M059J (cell line): ENCODE results near the gene FOXD3. TPM values are rescaled to one million over a fixed set of nuclear protein-coding genes. Genes with fewer than 3 reads are reported as not detected.

Experiments
- DNase-seq: peaks from one replicate; pipeline ENCODE4 v3.0.0-alpha.2; 2012; ENCODE audit warnings: low read depth
- total RNA-seq: library from RNA; depleted of rRNA; stranded (reverse); fragments of >200 nt; shearing (Covaris generic); gene quantifications from 2 replicates; pipeline ENCODE4 v1.2.3, GENCODE V29; 2014; rRNA removed

Gene FOXD3
- 0.20 TPM in 1 of 2 replicates, not detected in the other for total RNA-seq

- peak; percentile 64 for DNase-seq
Observed at GRCh38 chr1:63322114-63322943, at the start of gene FOXD3. Gene FOXD3, plus strand, starts transcription at chr1:63322567. Its CDS starts 492 bp downstream, at chr1:63323059.

- DNase-seq, result no peak
Observed at GRCh38 chr1:63272811-63273210, 49.6 kb upstream of the FOXD3 start.

GRCh38 chr1:63274371-63274770 is 48.0 kb upstream of the FOXD3 start:
- DNase-seq, result no peak

- no peak for DNase-seq
Observed at GRCh38 chr1:63274979-63275378, 47.4 kb upstream of the FOXD3 start.

- no peak for DNase-seq
Observed at GRCh38 chr1:63276624-63277023, 45.7 kb upstream of the FOXD3 start.

GRCh38 chr1:63277195-63278192 is 44.9 kb upstream of the FOXD3 start:
- DNase-seq, result no peak

- DNase-seq, result no peak
Observed at GRCh38 chr1:63281753-63282152, 40.6 kb upstream of the FOXD3 start.

GRCh38 chr1:63289135-63289534 is 33.2 kb upstream of the FOXD3 start:
- DNase-seq, result no peak

- no peak for DNase-seq
Observed at GRCh38 chr1:63294803-63295594, 27.4 kb upstream of the FOXD3 start.

- DNase-seq, result no peak
Observed at GRCh38 chr1:63304410-63304809, 18.0 kb upstream of the FOXD3 start.

- DNase-seq, result no peak
Observed at GRCh38 chr1:63305043-63305442, 17.3 kb upstream of the FOXD3 start.

- no peak for DNase-seq
Observed at GRCh38 chr1:63307196-63307794, 15.1 kb upstream of the FOXD3 start.

- no peak for DNase-seq
Observed at GRCh38 chr1:63316598-63316983, 5.8 kb upstream of the FOXD3 start.

- DNase-seq, result peak; percentile 80
Observed at GRCh38 chr1:63316984-63317816, 5.2 kb upstream of the FOXD3 start.

GRCh38 chr1:63317817-63318152 is 4.6 kb upstream of the FOXD3 start:
- no peak for DNase-seq

- DNase-seq, result no peak
Observed at GRCh38 chr1:63318201-63318979, 4.0 kb upstream of the FOXD3 start.

GRCh38 chr1:63319046-63320021 is 3.0 kb upstream of the FOXD3 start:
- DNase-seq, result no peak

GRCh38 chr1:63320022-63320721 is 2.2 kb upstream of the FOXD3 start:
- DNase-seq, result no peak
